Measurements from ENCODE around the gene BRAF.

The BRAF gene

DNA sequence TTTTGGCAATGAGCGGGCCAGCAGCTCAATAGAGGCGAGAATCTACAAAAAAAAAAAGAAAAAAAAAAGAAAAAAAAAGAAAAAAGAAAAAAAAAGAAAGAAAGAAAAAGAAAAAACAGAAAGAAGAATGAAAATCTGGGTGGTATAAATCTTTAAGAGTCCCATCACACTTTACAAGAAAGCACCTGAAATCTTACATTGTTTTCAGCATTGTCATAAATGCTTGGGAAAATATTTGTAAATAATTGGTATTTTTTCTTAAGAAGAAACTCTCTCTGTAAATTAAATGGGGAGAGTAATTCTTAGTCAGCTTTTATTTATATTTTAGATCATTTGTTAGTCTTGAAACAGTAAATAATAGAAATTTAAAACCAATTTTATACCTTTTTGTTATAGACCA is 190.0 kb downstream of the BRAF start:
- TF ChIP-seq, protein P1, sequence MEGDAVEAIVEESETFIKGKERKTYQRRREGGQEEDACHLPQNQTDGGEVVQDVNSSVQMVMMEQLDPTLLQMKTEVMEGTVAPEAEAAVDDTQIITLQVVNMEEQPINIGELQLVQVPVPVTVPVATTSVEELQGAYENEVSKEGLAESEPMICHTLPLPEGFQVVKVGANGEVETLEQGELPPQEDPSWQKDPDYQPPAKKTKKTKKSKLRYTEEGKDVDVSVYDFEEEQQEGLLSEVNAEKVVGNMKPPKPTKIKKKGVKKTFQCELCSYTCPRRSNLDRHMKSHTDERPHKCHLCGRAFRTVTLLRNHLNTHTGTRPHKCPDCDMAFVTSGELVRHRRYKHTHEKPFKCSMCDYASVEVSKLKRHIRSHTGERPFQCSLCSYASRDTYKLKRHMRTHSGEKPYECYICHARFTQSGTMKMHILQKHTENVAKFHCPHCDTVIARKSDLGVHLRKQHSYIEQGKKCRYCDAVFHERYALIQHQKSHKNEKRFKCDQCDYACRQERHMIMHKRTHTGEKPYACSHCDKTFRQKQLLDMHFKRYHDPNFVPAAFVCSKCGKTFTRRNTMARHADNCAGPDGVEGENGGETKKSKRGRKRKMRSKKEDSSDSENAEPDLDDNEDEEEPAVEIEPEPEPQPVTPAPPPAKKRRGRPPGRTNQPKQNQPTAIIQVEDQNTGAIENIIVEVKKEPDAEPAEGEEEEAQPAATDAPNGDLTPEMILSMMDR (IDR thresholded peaks at IDR 0.05; ENCODE audit: low read depth, low read length, missing control alignments), result no peak
- no peak for DNase-seq (ENCODE audit: low read depth)
- H3K4me3 ChIP-seq (ENCODE audit: low read depth, low read length), result no peak overlapping the region
- in situ Hi-C loops (cut with HindIII; ENCODE audit: low sequenced_read_pairs), result no loop called here

DNA sequence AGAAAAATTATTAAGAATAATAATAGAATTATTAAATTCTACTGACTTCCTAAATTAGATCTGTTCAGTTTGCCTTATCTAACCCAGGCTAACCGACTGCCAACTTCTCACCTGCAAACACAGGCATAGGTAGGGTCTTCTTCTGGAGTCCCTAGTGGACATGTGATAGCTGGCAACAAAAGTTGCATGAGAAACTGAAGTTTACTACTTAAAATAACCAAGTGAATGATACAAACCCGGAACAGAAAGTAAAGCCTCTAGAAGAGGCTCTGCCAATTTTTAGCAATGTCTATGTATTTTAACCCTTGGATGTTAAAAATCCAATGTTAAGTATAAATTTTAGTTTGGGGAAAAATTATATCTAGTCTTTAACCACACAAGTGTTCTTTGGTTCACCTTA is 190.6 kb downstream of the BRAF start:
- DNase-seq (ENCODE audit: low read depth), result no peak
- TF ChIP-seq, protein P1 (IDR thresholded peaks at IDR 0.05; ENCODE audit: low read depth, low read length, missing control alignments), result no peak
- in situ Hi-C loops (cut with HindIII; ENCODE audit: low sequenced_read_pairs), result no loop called here
- H3K4me3 ChIP-seq (ENCODE audit: low read depth, low read length), result no peak overlapping the region

DNA sequence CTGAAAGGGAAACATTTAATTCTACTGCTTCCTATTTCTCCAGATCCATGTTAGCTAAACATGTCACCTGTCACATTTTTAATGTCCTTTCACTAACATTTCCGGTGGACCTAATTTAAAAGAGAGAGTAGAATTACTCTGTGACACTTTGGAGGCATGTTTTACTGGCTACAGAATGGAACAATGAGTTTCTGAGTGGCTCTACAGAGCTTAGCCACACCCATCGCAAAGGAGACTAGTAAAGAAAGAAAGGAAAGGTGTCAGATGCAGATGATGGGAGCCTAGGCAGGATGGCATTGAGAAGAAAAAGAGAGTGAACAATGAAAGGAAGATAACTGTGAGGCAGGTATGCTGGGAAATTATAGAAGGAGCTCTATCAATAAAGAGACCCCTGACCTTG is 192.3 kb downstream of the BRAF start:
- DNase-seq (ENCODE audit: low read depth), result no peak
- no peak overlapping the region for H3K4me3 ChIP-seq (ENCODE audit: low read depth, low read length)
- TF ChIP-seq, protein P1 (IDR thresholded peaks at IDR 0.05; ENCODE audit: low read depth, low read length, missing control alignments), result no peak
- in situ Hi-C loops (cut with HindIII; ENCODE audit: low sequenced_read_pairs), result no loop called here

DNA sequence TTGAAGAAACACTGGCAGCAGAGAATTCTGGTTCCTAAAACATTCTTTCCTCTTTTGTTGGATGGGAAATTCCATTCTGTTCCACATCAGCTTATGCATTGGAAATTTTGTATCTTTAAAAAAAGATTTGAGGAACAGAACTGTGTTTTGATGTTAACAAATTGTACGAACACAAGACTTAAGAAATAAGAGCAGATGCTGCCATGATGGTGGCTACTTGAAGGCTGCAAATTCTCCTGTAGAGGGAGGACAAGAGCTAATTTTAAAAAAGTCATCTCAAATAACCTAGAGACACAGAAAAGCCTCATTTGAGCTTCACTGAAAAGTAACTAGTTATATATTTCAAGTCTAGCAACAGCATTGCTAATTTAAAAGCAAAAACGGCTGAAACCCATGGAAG is 198.4 kb downstream of the BRAF start:
- in situ Hi-C loops (cut with HindIII; ENCODE audit: low sequenced_read_pairs), result no loop called here
- peak; percentile 9 for DNase-seq (ENCODE audit: low read depth)
- no peak overlapping the region for H3K4me3 ChIP-seq (ENCODE audit: low read depth, low read length)
- TF ChIP-seq, protein P1 (IDR thresholded peaks at IDR 0.05; ENCODE audit: low read depth, low read length, missing control alignments), result peak; percentile 53

DNA sequence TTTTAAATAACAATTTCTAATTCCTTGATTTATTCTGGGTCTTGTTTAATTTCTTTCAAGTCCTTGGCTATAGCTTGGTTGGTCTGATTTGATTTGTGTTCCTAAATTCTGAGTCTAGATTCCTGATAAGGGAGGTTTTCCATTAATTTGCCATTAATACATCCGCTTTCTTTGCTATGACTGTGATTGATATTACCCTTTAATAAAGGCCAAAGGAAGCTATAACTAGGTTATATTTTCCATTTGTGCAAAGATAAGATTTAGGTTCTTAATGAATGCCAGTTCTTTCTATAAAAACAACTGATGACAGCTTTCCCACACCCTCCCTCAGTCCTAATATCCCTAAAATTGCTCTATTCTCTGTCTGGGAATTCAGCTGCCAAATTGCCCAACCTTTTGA is 200.0 kb downstream of the BRAF start:
- in situ Hi-C loops (cut with HindIII; ENCODE audit: low sequenced_read_pairs), result no loop called here
- no peak for DNase-seq (ENCODE audit: low read depth)
- TF ChIP-seq, protein P1 (IDR thresholded peaks at IDR 0.05; ENCODE audit: low read depth, low read length, missing control alignments), result no peak
- H3K4me3 ChIP-seq (ENCODE audit: low read depth, low read length), result no peak overlapping the region

DNA sequence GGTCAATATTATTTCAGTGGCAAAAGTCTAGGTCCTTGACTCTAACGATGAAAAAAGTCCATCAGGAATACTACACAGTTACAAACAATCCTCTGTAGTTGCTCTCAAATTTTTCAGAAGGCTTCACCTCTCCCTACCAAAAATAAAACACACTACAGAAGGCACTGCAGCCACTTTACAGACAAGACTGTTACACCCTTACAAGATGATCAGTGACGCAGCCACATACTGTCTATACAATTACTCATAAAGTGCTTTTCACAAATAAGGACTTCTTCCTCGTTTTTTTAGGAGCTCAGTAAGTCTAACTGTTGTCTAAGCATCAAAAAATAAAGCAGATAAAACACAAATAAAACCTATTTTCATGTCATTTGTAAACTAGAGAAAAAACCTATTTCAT is 201.2 kb downstream of the BRAF start:
- TF ChIP-seq, protein P1 (IDR thresholded peaks at IDR 0.05; ENCODE audit: low read depth, low read length, missing control alignments), result no peak
- no peak overlapping the region for H3K4me3 ChIP-seq (ENCODE audit: low read depth, low read length)
- no peak for DNase-seq (ENCODE audit: low read depth)
- in situ Hi-C loops (cut with HindIII; ENCODE audit: low sequenced_read_pairs), result no loop called here

DNA sequence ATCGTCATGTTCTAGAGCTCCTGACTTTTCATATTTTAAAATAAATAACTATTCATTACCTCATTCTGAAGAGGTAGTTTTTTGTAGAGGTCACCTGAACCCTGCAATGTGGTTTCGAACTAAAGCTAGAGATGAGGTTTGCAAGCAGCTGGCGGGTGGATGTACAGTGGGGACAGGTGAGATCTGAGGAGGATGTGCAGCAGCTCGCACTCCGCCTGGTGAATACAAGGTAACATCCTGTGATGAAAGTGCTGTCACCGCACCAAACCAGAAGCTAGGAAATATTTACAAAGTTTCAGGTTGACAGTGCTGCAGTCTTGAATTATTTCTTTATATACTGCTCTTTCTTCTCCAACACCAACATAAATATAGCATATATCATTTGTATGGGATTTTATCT is 201.7 kb downstream of the BRAF start:
- TF ChIP-seq, protein P1 (IDR thresholded peaks at IDR 0.05; ENCODE audit: low read depth, low read length, missing control alignments), result no peak
- DNase-seq (ENCODE audit: low read depth), result no peak
- in situ Hi-C loops (cut with HindIII; ENCODE audit: low sequenced_read_pairs), result no loop called here

More for the DNA sequence above, 201.7 kb downstream of the BRAF start:
- H3K4me3 ChIP-seq (ENCODE audit: low read depth, low read length), result no peak overlapping the region
